ENCODE measurements around the gene PISD.

DNA sequence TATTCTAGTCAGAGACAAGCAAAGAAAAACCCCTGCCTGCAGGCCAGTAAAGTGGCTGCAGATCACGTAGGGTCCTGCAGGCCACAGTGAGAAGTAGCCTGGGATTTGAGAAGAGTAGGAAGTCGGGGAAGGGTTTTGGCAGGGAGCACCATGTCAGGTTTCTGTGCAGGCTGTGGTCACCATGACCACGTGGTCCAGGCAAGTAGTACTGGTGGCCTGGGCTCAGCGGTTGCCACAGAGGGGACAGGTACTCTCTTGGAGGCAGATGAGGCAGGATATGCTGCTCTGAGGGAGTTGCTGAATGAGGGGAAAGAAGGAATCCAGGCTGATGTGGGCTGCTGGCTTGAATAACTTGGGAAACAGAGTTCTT, 46.5 kb downstream of the PISD start:
- TF ChIP-seq SCRT1 (tag by site-specific recombination; IDR thresholded peaks at IDR 0.05; ENCODE audit: borderline replicate concordance) (no peak), PRDM1 (tag by site-specific recombination; IDR thresholded peaks at IDR 0.05) (no peak), SETDB1 (IDR thresholded peaks at IDR 0.05; ENCODE audit: insufficient read length, low read length) (no peak), ZFP3 (tag by site-specific recombination; IDR thresholded peaks at IDR 0.05; ENCODE audit: low read depth) (no peak), ZEB2 (tag by site-specific recombination; IDR thresholded peaks at IDR 0.05) (no peak), ZNF561 (tag by site-specific recombination; IDR thresholded peaks at IDR 0.05; ENCODE audit: borderline replicate concordance) (no peak), YY1 (tag by site-specific recombination; IDR thresholded peaks at IDR 0.05) (no peak)
- TF ChIP-seq, protein P1, sequence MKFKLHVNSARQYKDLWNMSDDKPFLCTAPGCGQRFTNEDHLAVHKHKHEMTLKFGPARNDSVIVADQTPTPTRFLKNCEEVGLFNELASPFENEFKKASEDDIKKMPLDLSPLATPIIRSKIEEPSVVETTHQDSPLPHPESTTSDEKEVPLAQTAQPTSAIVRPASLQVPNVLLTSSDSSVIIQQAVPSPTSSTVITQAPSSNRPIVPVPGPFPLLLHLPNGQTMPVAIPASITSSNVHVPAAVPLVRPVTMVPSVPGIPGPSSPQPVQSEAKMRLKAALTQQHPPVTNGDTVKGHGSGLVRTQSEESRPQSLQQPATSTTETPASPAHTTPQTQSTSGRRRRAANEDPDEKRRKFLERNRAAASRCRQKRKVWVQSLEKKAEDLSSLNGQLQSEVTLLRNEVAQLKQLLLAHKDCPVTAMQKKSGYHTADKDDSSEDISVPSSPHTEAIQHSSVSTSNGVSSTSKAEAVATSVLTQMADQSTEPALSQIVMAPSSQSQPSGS (tag by site-specific recombination; IDR thresholded peaks at IDR 0.05; ENCODE audit: low read depth) = no peak
- TF ChIP-seq, protein P2, sequence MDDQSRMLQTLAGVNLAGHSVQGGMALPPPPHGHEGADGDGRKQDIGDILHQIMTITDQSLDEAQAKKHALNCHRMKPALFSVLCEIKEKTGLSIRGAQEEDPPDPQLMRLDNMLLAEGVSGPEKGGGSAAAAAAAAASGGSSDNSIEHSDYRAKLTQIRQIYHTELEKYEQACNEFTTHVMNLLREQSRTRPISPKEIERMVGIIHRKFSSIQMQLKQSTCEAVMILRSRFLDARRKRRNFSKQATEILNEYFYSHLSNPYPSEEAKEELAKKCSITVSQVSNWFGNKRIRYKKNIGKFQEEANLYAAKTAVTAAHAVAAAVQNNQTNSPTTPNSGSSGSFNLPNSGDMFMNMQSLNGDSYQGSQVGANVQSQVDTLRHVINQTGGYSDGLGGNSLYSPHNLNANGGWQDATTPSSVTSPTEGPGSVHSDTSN (CRISPR knock-in tag; IDR thresholded peaks at IDR 0.05) = no peak
- TF ChIP-seq, protein P3, sequence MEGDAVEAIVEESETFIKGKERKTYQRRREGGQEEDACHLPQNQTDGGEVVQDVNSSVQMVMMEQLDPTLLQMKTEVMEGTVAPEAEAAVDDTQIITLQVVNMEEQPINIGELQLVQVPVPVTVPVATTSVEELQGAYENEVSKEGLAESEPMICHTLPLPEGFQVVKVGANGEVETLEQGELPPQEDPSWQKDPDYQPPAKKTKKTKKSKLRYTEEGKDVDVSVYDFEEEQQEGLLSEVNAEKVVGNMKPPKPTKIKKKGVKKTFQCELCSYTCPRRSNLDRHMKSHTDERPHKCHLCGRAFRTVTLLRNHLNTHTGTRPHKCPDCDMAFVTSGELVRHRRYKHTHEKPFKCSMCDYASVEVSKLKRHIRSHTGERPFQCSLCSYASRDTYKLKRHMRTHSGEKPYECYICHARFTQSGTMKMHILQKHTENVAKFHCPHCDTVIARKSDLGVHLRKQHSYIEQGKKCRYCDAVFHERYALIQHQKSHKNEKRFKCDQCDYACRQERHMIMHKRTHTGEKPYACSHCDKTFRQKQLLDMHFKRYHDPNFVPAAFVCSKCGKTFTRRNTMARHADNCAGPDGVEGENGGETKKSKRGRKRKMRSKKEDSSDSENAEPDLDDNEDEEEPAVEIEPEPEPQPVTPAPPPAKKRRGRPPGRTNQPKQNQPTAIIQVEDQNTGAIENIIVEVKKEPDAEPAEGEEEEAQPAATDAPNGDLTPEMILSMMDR (tag by site-specific recombination; IDR thresholded peaks at IDR 0.05) = no peak
- TF ChIP-seq, protein P4, sequence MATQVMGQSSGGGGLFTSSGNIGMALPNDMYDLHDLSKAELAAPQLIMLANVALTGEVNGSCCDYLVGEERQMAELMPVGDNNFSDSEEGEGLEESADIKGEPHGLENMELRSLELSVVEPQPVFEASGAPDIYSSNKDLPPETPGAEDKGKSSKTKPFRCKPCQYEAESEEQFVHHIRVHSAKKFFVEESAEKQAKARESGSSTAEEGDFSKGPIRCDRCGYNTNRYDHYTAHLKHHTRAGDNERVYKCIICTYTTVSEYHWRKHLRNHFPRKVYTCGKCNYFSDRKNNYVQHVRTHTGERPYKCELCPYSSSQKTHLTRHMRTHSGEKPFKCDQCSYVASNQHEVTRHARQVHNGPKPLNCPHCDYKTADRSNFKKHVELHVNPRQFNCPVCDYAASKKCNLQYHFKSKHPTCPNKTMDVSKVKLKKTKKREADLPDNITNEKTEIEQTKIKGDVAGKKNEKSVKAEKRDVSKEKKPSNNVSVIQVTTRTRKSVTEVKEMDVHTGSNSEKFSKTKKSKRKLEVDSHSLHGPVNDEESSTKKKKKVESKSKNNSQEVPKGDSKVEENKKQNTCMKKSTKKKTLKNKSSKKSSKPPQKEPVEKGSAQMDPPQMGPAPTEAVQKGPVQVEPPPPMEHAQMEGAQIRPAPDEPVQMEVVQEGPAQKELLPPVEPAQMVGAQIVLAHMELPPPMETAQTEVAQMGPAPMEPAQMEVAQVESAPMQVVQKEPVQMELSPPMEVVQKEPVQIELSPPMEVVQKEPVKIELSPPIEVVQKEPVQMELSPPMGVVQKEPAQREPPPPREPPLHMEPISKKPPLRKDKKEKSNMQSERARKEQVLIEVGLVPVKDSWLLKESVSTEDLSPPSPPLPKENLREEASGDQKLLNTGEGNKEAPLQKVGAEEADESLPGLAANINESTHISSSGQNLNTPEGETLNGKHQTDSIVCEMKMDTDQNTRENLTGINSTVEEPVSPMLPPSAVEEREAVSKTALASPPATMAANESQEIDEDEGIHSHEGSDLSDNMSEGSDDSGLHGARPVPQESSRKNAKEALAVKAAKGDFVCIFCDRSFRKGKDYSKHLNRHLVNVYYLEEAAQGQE (tag by site-specific recombination; IDR thresholded peaks at IDR 0.05) = no peak
